HEK293T (cell line): ENCODE results near the gene AP1G1.

ENCODE experiments used
- ARNT ChIP-seq: fragments of 450-650 bp; IDR thresholded peaks from 2 replicates; pipeline ENCODE4 v1.6.1; 2017; ENCODE audit warnings: mild to moderate bottlenecking
- BHLHE40 ChIP-seq: fragments of 450-650 bp; IDR thresholded peaks from 2 replicates; pipeline ENCODE4 v1.6.1; 2016; ENCODE audit warnings: mild to moderate bottlenecking, moderate library complexity, borderline replicate concordance
- CTBP1 ChIP-seq: fragments of 450-650 bp; IDR thresholded peaks from 2 replicates; pipeline ENCODE4 v1.6.1; 2016; ENCODE audit warnings: borderline replicate concordance
- ELF4 ChIP-seq: fragments of 450-650 bp; IDR thresholded peaks from 2 replicates; pipeline ENCODE4 v1.6.1; 2017; ENCODE audit warnings: antibody characterized with exemption
- FOXA1 ChIP-seq: fragments of 450-650 bp; IDR thresholded peaks from 2 replicates; pipeline ENCODE4 v1.6.1; 2016; ENCODE audit warnings: mild to moderate bottlenecking
- FOXM1 ChIP-seq: fragments of 450-650 bp; IDR thresholded peaks from 2 replicates; pipeline ENCODE4 v1.6.1; 2017; ENCODE audit warnings: mild to moderate bottlenecking, borderline replicate concordance
- HDGF ChIP-seq: fragments of 450-650 bp; IDR thresholded peaks from 2 replicates; pipeline ENCODE4 v1.6.1; 2017; ENCODE audit warnings: antibody characterized with exemption, borderline replicate concordance
- NFRKB ChIP-seq: fragments of 450-650 bp; IDR thresholded peaks from 2 replicates; pipeline ENCODE4 v1.6.1; 2016; ENCODE audit warnings: mild to moderate bottlenecking, moderate library complexity
- SP1 ChIP-seq: fragments of 450-650 bp; IDR thresholded peaks from 2 replicates; pipeline ENCODE4 v1.6.1; 2017
- SUZ12 ChIP-seq: fragments of 450-650 bp; IDR thresholded peaks from 2 replicates; pipeline ENCODE4 v1.6.1; 2016; ENCODE audit warnings: mild to moderate bottlenecking
- ZNF384 ChIP-seq: fragments of 450-650 bp; IDR thresholded peaks from 2 replicates; pipeline ENCODE4 v1.6.1; 2016

DNA sequence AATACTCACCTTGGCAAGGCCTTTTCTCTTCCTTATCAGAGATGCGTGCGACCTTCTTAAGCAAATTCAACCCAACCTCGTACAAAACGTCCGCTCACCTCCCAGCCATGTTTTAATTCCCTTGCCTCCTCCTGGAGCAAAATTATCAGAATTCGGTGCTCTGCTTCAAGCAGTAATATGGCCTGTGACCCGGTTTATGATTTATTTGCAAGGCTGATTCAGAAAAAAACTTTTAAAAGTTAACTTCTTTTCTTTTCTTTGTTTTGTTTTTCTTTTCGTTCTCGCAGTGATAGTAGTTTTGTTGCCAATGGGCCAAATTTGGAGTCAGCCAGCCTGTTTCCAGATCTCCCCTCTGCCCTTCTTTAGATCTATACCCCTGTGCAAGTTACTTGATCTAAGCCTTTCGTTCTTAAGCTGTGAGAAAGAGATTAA lies 84.3 kb downstream of the AP1G1 start, which contains the start of gene PHLPP2:
- no peak for TF ChIP-seq SP1
- no peak for TF ChIP-seq FOXM1
- TF ChIP-seq FOXA1 = no peak
- TF ChIP-seq HDGF = no peak
- no peak for TF ChIP-seq ARNT
- no peak for TF ChIP-seq CTBP1
- no peak for TF ChIP-seq ELF4
- TF ChIP-seq BHLHE40 = no peak
- no peak for TF ChIP-seq ZNF384
- no peak for TF ChIP-seq NFRKB
- no peak for TF ChIP-seq SUZ12
